GM19372 (cell line): Measurements from ENCODE around the gene ACOT6.
A peak's percentile ranks its signal among the peaks of the same experiment; 100 is the strongest.
"Not testable (repeated sequence)": the region's sequence is repeated elsewhere in the genome, so short reads cannot be mapped to it uniquely, and the experiment has no call there.

Experiments used
- ATAC-seq: cut with Tn5 transposase; IDR thresholded peaks from one replicate; pipeline ENCODE4 v1.9.1; 2021; ENCODE audit warnings: mild to moderate bottlenecking, low read depth, moderate library complexity; ENCODE audit not compliant: unreplicated experiment

ACOT6 gene

GRCh38 chr14:73612339-73613045 lies at the start of gene ACOT6:
TSS of gene ACOT6 (plus strand) at chr14:73612517. CDS start at chr14:73612572, 55 bp downstream.
- peak; percentile 79 for ATAC-seq

GRCh38 chr14:73562696-73563095 lies 49.6 kb upstream of the ACOT6 start:
- not testable (repeated sequence) for ATAC-seq

- ATAC-seq = not testable (repeated sequence)
These were observed 45.9 kb upstream of the ACOT6 start for GRCh38 chr14:73566431-73566830.

GRCh38 chr14:73566935-73567334 lies 45.4 kb upstream of the ACOT6 start:
- ATAC-seq = not testable (repeated sequence)

- no peak for ATAC-seq
These were observed 45.0 kb upstream of the ACOT6 start for GRCh38 chr14:73567358-73567757.

GRCh38 chr14:73567951-73568885 lies 44.1 kb upstream of the ACOT6 start:
- no peak for ATAC-seq

GRCh38 chr14:73568886-73569184 lies 43.5 kb upstream of the ACOT6 start:
- not testable (repeated sequence) for ATAC-seq

GRCh38 chr14:73569185-73569958 lies 42.9 kb upstream of the ACOT6 start, which contains the start of gene ACOT2:
TSS of gene ACOT2 (plus strand) at chr14:73569213. CDS start at chr14:73569241, 28 bp downstream.
- peak; percentile 63 for ATAC-seq

- not testable (repeated sequence) for ATAC-seq
These were observed 41.4 kb upstream of the ACOT6 start for GRCh38 chr14:73570913-73571312.

GRCh38 chr14:73573034-73573433 lies 39.3 kb upstream of the ACOT6 start:
- not testable (repeated sequence) for ATAC-seq

- ATAC-seq = not testable (repeated sequence)
These were observed 38.6 kb upstream of the ACOT6 start for GRCh38 chr14:73573740-73574139.

GRCh38 chr14:73574251-73574650 lies 38.1 kb upstream of the ACOT6 start:
- not testable (repeated sequence) for ATAC-seq

GRCh38 chr14:73576391-73576790 lies 35.9 kb upstream of the ACOT6 start:
- no peak for ATAC-seq

GRCh38 chr14:73577214-73577613 lies 35.1 kb upstream of the ACOT6 start:
- ATAC-seq = not testable (repeated sequence)

GRCh38 chr14:73582102-73582979 lies 30.0 kb upstream of the ACOT6 start:
- not testable (repeated sequence) for ATAC-seq

GRCh38 chr14:73588695-73589094 lies 23.6 kb upstream of the ACOT6 start:
- no peak for ATAC-seq

- no peak for ATAC-seq
These were observed 23.2 kb upstream of the ACOT6 start for GRCh38 chr14:73589116-73589515.

GRCh38 chr14:73590673-73591004 lies 21.7 kb upstream of the ACOT6 start:
- not testable (repeated sequence) for ATAC-seq

- ATAC-seq = no peak
These were observed 20.4 kb upstream of the ACOT6 start, which contains the start of gene ACOT4 for GRCh38 chr14:73591690-73592449. TSS of gene ACOT4 (plus strand) at chr14:73591873. CDS start at chr14:73591960, 87 bp downstream.
